Hematopoietic multipotent progenitor cell treated with erythropoietin and hydrocortisone succinate and interleukin-3 and kit ligand, for 17 days (in vitro differentiated cells): ENCODE measurements around the gene RTEL1.
A peak's percentile ranks its signal among the peaks of the same experiment; 100 is the strongest.

Experiments
- DNase-seq: peaks from one replicate; pipeline ENCODE4 v3.0.0-alpha.2; 2015; ENCODE audit warnings: low spot score

RTEL1 gene

GRCh38 chr20:63740627-63741353 lies 82.7 kb downstream of the RTEL1 start:
- DNase-seq, result peak; percentile 36

- no peak for DNase-seq
Observed at GRCh38 chr20:63741354-63741675, 83.2 kb downstream of the RTEL1 start.

- no peak for DNase-seq
Observed at GRCh38 chr20:63741676-63742380, 83.7 kb downstream of the RTEL1 start.

GRCh38 chr20:63742381-63743024 lies 84.4 kb downstream of the RTEL1 start:
- no peak for DNase-seq

GRCh38 chr20:63743210-63743970 lies 85.3 kb downstream of the RTEL1 start:
- DNase-seq, result no peak

GRCh38 chr20:63744158-63744557 lies 86.0 kb downstream of the RTEL1 start:
- DNase-seq, result no peak

GRCh38 chr20:63744574-63745423 lies 86.7 kb downstream of the RTEL1 start:
- DNase-seq, result no peak

GRCh38 chr20:63745424-63745805 lies 87.3 kb downstream of the RTEL1 start:
- no peak for DNase-seq
